C4-2B (cell line): ENCODE measurements around the gene CDC73.

Source experiments
- CTCF ChIP-seq: fragments of 450-650 bp; conservative IDR thresholded peaks from 2 replicates; pipeline ENCODE4 v1.5.1; 2017; ENCODE audit warnings: mild to moderate bottlenecking
- ZFX ChIP-seq: fragments of 450-650 bp; IDR thresholded peaks from 2 replicates; pipeline ENCODE4 v1.6.1; 2017

GRCh38 chr1:193264313-193265065 is 142.7 kb downstream of the CDC73 start:
- TF ChIP-seq CTCF (no peak), ZFX (no peak)
